Measurements from ENCODE around the gene ELP6.

DNA sequence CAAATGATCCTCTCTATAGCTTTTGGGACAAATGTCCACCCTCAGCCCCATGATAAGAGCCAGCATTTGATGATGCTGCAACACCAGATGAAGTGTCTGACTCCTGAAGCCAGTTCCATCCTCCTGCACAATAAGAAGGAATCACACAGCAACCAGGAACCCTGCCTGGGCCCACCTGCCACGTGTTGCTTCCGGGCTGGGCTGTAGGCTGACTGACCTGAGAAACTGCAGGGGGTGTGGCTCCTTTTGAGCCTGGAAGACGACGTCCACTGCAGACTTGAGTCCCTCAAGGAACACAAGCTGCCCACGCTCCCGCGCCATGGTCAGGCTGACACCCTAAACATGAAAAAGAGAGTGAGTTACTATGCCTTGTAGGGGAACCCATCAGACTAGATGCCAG lies 9.4 kb downstream of the ELP6 start:
- TF ChIP-seq, protein P1, sequence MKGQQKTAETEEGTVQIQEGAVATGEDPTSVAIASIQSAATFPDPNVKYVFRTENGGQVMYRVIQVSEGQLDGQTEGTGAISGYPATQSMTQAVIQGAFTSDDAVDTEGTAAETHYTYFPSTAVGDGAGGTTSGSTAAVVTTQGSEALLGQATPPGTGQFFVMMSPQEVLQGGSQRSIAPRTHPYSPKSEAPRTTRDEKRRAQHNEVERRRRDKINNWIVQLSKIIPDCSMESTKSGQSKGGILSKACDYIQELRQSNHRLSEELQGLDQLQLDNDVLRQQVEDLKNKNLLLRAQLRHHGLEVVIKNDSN (CRISPR knock-in tag; IDR thresholded peaks at IDR 0.05), result no peak
- TF ChIP-seq FOXJ3 (CRISPR knock-in tag; IDR thresholded peaks at IDR 0.05; ENCODE audit: borderline replicate concordance), result no peak

Measured in WTC11 (cell line).